Smooth muscle cell (in vitro differentiated cells): ENCODE measurements around the gene HOXA10. TPM values are rescaled to one million over a fixed set of nuclear protein-coding genes. Genes with fewer than 3 reads are reported as not detected.

Source experiments
- DNase-seq: peaks from one replicate; lab custom pipeline; 2025; ENCODE audit not compliant: unreplicated experiment; lab: John Stamatoyannopoulos, UW
- H2AFZ ChIP-seq: fragments of 200-600 bp; sonication (generic); 2 replicates; pipeline ENCODE4 v1.6.0; 2016; ENCODE audit warnings: antibody characterized with exemption, low read depth, mild to moderate bottlenecking
- H3F3A ChIP-seq: fragments of 200-600 bp; sonication (generic); 2 replicates; pipeline ENCODE4 v1.6.0; 2017; ENCODE audit warnings: antibody characterized with exemption, low read depth
- H3K27ac ChIP-seq: fragments of 200-600 bp; sonication (generic); 2 replicates; pipeline ENCODE4 v1.5.1; 2016; ENCODE audit warnings: low read depth, mild to moderate bottlenecking
- H3K27me3 ChIP-seq: fragments of 200-600 bp; sonication (generic); 2 replicates; pipeline ENCODE4 v1.6.1; 2016; ENCODE audit warnings: low read depth, mild to moderate bottlenecking
- H3K36me3 ChIP-seq: fragments of 200-600 bp; sonication (generic); 2 replicates; pipeline ENCODE4 v1.5.1; 2016; ENCODE audit warnings: low read depth
- H3K4me1 ChIP-seq: fragments of 200-600 bp; sonication (generic); 2 replicates; pipeline ENCODE4 v1.5.1; 2016; ENCODE audit warnings: low read depth
- H3K4me2 ChIP-seq: fragments of 200-600 bp; sonication (generic); 2 replicates; pipeline ENCODE4 v1.6.0; 2016; ENCODE audit warnings: mild to moderate bottlenecking
- H3K4me3 ChIP-seq: fragments of 200-600 bp; sonication (generic); 2 replicates; pipeline ENCODE4 v1.5.1; 2016; ENCODE audit warnings: mild to moderate bottlenecking
- H3K79me2 ChIP-seq: fragments of 200-600 bp; sonication (generic); 2 replicates; pipeline ENCODE4 v1.6.0; 2016; ENCODE audit warnings: low read depth, mild to moderate bottlenecking
- H3K9ac ChIP-seq: fragments of 200-600 bp; sonication (generic); 2 replicates; pipeline ENCODE4 v1.6.0; 2016; ENCODE audit warnings: low read depth
- H3K9me3 ChIP-seq: fragments of 200-600 bp; sonication (generic); replicated peaks from 2 replicates; pipeline ENCODE4 v1.5.1; 2016; ENCODE audit warnings: low read depth
- H4K20me1 ChIP-seq: fragments of 200-600 bp; sonication (generic); 2 replicates; pipeline ENCODE4 v1.6.0; 2016; ENCODE audit warnings: low read depth
- CTCF ChIP-seq: fragments of 200-600 bp; sonication (generic); IDR thresholded peaks from 2 replicates; pipeline ENCODE4 v1.5.1; 2017; ENCODE audit warnings: borderline replicate concordance, mild to moderate bottlenecking, antibody characterized with exemption; ENCODE audit not compliant: insufficient read depth, poor library complexity, severe bottlenecking
- WGBS: methylation state at CpG from one replicate; pipeline ENCODE4 v1.1.7; 2016; ENCODE audit warnings: low lambda C conversion rate; 5-methylcytosine and 5-hydroxymethylcytosine counted together
- polyA plus RNA-seq: library from polyadenylated mRNA; unstranded; fragments of >200 nt; fragmentation: Nextera tagmentation; extraction: Ambion mirVana; gene quantifications from 2 replicates; pipeline ENCODE4 v1.2.1, GENCODE V29; 2016
- total RNA-seq: library from RNA; depleted of rRNA; stranded (reverse); fragments of >200 nt; gene quantifications from 2 replicates; pipeline ENCODE4 v1.2.3, GENCODE V29; 2014

Gene HOXA10
- total and polyA plus RNA-seq, 2 experiments from 2014 or later, result 37.6 to 53.6 TPM

GRCh38 chr7:27199849-27200760, 26.0 kb upstream of the HOXA10 start, which contains the start of gene HOXA13:
Gene HOXA13 (minus strand): TSS chr7:27200091. CDS start chr7:27200077, 14 bp downstream.
- Histone ChIP-seq H3K36me3 (no peaks in the 10 kb centered on the region), H3K4me2 (peak within 1 kb of the TSS; percentile 89), H4K20me1 (peaks cover 42% of the 10 kb centered on the region), H3K9me3 (no peaks in the 10 kb centered on the region), H3K4me3 (peak within 1 kb of the TSS; percentile 67), H3K79me2 (peaks cover 87% of the 10 kb centered on the region), H3K9ac (no peak within 1 kb of the TSS), H3K27me3 (peaks cover 12% of the 10 kb centered on the region), H2AFZ (peak within 1 kb of the TSS; percentile 23), H3K27ac (peak within 1 kb of the TSS; percentile 52), H3K4me1 (no peaks in the 10 kb centered on the region), H3F3A (peaks cover 13% of the 10 kb centered on the region)
- no peak for TF ChIP-seq CTCF
- DNase-seq, result no peak
- WGBS, result under 1% methylated on average over 53 of the region's 99 CpGs

GRCh38 chr7:27198871-27199801, 25.0 kb upstream of the HOXA10 start:
- Histone ChIP-seq H3F3A (peaks cover 13% of the 10 kb centered on the region), H3K79me2 (peaks cover 87% of the 10 kb centered on the region), H3K9ac (peak overlapping the region; percentile 52), H2AFZ (no peak overlapping the region), H3K4me1 (no peaks in the 10 kb centered on the region), H3K9me3 (no peaks in the 10 kb centered on the region), H3K27me3 (peaks cover 6% of the 10 kb centered on the region), H3K36me3 (no peaks in the 10 kb centered on the region), H3K4me3 (peak overlapping the region; percentile 67), H3K27ac (no peak overlapping the region), H4K20me1 (peaks cover 45% of the 10 kb centered on the region), H3K4me2 (peak overlapping the region; percentile 89)
- no peak for DNase-seq
- TF ChIP-seq CTCF, result no peak
- WGBS, result under 1% methylated on average over 88 of the region's 93 CpGs

GRCh38 chr7:27198138-27198841, 24.2 kb upstream of the HOXA10 start:
- Histone ChIP-seq H3K4me3 (peak overlapping the region; percentile 67), H2AFZ (no peak overlapping the region), H4K20me1 (peaks cover 45% of the 10 kb centered on the region), H3K27ac (no peak overlapping the region), H3K4me1 (no peaks in the 10 kb centered on the region), H3F3A (peaks cover 13% of the 10 kb centered on the region), H3K4me2 (peak overlapping the region; percentile 89), H3K36me3 (no peaks in the 10 kb centered on the region), H3K27me3 (no peaks in the 10 kb centered on the region), H3K9me3 (no peaks in the 10 kb centered on the region), H3K79me2 (peaks cover 87% of the 10 kb centered on the region), H3K9ac (peak overlapping the region; percentile 52)
- no peak for DNase-seq
- no peak for TF ChIP-seq CTCF
- WGBS, result 6% methylated on average over 29 of the region's 29 CpGs
